RKO (cell line): ENCODE results near the gene LYPD1.

Experiments
- DNase-seq: peaks from one replicate; pipeline ENCODE4 v3.0.0-alpha.2; 2016; ENCODE audit warnings: low spot score

The LYPD1 gene

DNA sequence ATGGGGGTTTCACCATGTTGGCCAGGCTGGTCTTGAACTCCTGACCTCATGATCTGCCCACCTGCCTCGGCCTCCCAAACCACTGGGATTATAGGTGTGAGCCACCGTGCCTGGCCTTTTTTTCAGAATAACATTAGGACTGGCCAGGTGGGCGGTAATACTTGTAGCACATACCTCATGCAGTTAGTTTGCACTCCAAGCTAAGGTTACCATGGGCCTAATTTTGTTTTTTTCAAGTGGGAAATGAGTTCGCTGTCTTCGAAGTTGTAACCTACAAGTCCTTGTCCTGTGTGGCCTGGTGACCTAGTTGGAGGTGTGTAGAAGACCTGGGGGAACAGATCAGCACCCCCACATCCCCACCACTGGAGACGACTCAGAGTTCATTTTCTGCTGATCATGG, 74.8 kb downstream of the LYPD1 start:
- DNase-seq = no peak
